Sciatic nerve (tissue), 2 donors: ENCODE results near the gene NR1D2. TPM values are rescaled to one million over a fixed set of nuclear protein-coding genes. Genes with fewer than 3 reads are reported as not detected.

Experiments
- ATAC-seq: fragments of 200-7000 bp; cut with Tn5 transposase; one replicate; pipeline ENCODE4 v1.9.1; 2020; ENCODE audit warnings: mild to moderate bottlenecking, moderate library complexity
- DNase-seq: peaks from one replicate; pipeline ENCODE4 v3.0.0-alpha.2; 2020; ENCODE audit warnings: low spot score
- intact Hi-C: fragments of 100-400 bp; cut with DNase I; formaldehyde crosslinking; loops from one replicate; pipeline ENCODE4 v1.14.2; 2022
- total RNA-seq: library from RNA; stranded (reverse); fragmentation: NEBNext Ultra II Directional; extraction: Animal tissue kit (Norgen Biotek cat#: 25700); gene quantifications from one replicate; pipeline ENCODE4 v1.2.1, GENCODE V29; 2021
- donor health status: DM: no; HTN: no; CAD: no.
- donor health status: DM: no; HTN: no; CAD: no.

NR1D2 gene
- total RNA-seq, 1 donor from 2014 or later = 71.5 TPM

GRCh38 chr3:23959135-23959900 is 14.2 kb downstream of the NR1D2 start:
- ATAC-seq (peak; percentile 32), DNase-seq (no peak)
- intact Hi-C loops = no loop called here

- DNase-seq (no peak), ATAC-seq (no peak)
- intact Hi-C loops = no loop called here
These were observed 15.6 kb downstream of the NR1D2 start for GRCh38 chr3:23960649-23961048.

GRCh38 chr3:23961066-23961465 is 16.0 kb downstream of the NR1D2 start:
- ATAC-seq (no peak), DNase-seq (no peak)
- intact Hi-C loops = no loop called here

GRCh38 chr3:23961913-23962312 is 16.8 kb downstream of the NR1D2 start:
- intact Hi-C loops = no loop called here
- ATAC-seq = no peak
- DNase-seq = no peak

GRCh38 chr3:23964537-23965235 is 19.6 kb downstream of the NR1D2 start:
- DNase-seq (no peak), ATAC-seq (no peak)
- intact Hi-C loops = no loop called here

GRCh38 chr3:23966328-23966727 is 21.2 kb downstream of the NR1D2 start:
- DNase-seq = no peak
- intact Hi-C loops = no loop called here
- no peak for ATAC-seq

- intact Hi-C loops = no loop called here
- no peak for ATAC-seq
- DNase-seq = no peak
These were observed 23.5 kb downstream of the NR1D2 start for GRCh38 chr3:23968463-23969184.

- DNase-seq = no peak
- ATAC-seq = no peak
- intact Hi-C loops = no loop called here
These were observed 24.3 kb downstream of the NR1D2 start for GRCh38 chr3:23969393-23969792.

- intact Hi-C loops = no loop called here
- DNase-seq (no peak), ATAC-seq (no peak)
These were observed 26.6 kb downstream of the NR1D2 start for GRCh38 chr3:23971684-23972083.

GRCh38 chr3:23976555-23976954 is 31.5 kb downstream of the NR1D2 start:
- no peak for ATAC-seq
- intact Hi-C loops = no loop called here
- DNase-seq = no peak

GRCh38 chr3:23979569-23979968 is 34.5 kb downstream of the NR1D2 start:
- no peak for DNase-seq
- ATAC-seq = no peak
- intact Hi-C loops = no loop called here

GRCh38 chr3:23981136-23981535 is 36.0 kb downstream of the NR1D2 start:
- ATAC-seq (peak; percentile 27), DNase-seq (no peak)
- intact Hi-C loops = no loop called here

GRCh38 chr3:23981955-23982354 is 36.9 kb downstream of the NR1D2 start:
- intact Hi-C loops = no loop called here
- no peak for DNase-seq
- ATAC-seq = peak; percentile 31

GRCh38 chr3:23984934-23985333 is 39.8 kb downstream of the NR1D2 start:
- ATAC-seq (no peak), DNase-seq (no peak)
- intact Hi-C loops = no loop called here

GRCh38 chr3:23985747-23986544 is 40.9 kb downstream of the NR1D2 start:
- intact Hi-C loops = no loop called here
- DNase-seq = no peak
- no peak for ATAC-seq

GRCh38 chr3:23987356-23987755 is 42.3 kb downstream of the NR1D2 start:
- DNase-seq (no peak), ATAC-seq (no peak)
- intact Hi-C loops = no loop called here

- peak; percentile 38 for ATAC-seq
- DNase-seq = no peak
- intact Hi-C loops = no loop called here
These were observed 46.2 kb downstream of the NR1D2 start for GRCh38 chr3:23991306-23991682.

- ATAC-seq (peak; percentile 81), DNase-seq (no peak)
- intact Hi-C loops = no loop called here
These were observed 46.9 kb downstream of the NR1D2 start for GRCh38 chr3:23991683-23992628.
